DMS79 (cell line): ENCODE measurements around the gene MRFAP1L1.
"Not testable (repeated sequence)": the region's sequence is repeated elsewhere in the genome, so short reads cannot be mapped to it uniquely, and the experiment has no call there.

Experiments used
- DNase-seq: peaks from one replicate; lab custom pipeline; 2025; lab: John Stamatoyannopoulos, UW

The MRFAP1L1 gene

DNA sequence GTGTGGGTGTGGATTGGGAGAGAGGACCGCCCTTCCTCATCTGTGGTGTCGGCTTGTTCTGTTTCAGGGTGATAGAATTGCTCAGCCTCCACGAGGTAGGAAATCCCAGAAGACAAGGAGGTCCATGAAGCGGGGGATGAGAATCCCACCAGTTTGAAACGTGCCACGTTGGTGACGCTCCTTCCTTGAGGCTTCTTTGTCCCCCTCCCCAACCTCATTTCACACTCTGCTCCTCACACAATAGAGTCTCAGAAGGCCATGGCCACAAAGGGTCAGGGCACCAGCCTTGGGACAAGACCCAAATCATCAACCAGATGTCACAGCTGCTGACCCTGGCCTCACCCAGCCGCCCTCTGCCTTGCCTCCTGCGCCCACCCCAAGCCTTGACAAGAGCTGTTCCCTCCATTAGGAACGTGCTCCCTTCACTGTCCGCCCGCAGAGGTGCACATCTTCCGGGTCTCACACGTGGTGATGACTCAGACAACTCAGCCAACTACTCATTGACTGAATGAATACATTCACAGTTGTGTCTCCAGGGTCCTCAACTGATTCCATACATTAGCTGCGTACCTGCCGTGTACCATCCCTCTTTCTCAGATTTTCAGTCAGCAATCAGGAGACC is 24.6 kb upstream of the MRFAP1L1 start:
- no peak for DNase-seq

DNA sequence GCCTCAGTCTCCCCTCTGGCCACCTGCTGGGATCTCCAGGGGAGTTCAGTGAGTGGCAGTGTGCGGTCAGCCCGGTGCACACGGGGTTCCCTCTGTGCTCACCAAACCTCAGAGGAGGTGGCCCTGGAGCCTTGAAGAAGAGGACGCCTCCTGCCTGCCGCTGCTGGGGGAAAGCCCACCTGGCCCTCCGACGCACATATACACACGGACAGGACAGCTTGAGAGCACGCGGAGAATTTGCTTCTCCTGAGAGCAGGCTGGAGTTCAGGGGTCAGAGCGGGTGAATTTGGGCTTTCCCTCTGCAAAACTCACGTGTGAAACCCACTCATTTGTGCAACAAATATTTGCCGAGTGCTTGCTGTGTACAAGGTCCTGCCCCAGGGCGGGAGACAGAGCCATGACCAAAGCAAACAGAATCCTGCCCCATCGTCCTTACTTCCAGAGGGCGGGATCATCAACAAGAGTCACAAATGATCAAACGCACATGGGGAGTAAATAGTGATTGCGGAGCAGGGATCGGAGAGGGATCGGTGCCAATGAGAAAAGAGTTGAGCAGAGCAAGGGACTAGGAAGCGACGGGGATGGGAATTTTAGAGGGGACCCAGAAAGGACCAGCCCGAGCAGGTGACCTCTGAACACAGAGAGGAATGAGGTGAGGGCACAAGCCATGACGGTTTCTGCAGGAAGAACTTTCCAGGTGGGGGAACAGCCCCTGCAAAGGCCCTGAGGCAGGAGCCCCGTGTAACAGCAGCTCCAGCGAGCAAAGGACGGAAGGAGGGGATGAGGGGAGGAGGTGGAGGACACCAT is 23.9 kb upstream of the MRFAP1L1 start:
- DNase-seq = no peak

DNA sequence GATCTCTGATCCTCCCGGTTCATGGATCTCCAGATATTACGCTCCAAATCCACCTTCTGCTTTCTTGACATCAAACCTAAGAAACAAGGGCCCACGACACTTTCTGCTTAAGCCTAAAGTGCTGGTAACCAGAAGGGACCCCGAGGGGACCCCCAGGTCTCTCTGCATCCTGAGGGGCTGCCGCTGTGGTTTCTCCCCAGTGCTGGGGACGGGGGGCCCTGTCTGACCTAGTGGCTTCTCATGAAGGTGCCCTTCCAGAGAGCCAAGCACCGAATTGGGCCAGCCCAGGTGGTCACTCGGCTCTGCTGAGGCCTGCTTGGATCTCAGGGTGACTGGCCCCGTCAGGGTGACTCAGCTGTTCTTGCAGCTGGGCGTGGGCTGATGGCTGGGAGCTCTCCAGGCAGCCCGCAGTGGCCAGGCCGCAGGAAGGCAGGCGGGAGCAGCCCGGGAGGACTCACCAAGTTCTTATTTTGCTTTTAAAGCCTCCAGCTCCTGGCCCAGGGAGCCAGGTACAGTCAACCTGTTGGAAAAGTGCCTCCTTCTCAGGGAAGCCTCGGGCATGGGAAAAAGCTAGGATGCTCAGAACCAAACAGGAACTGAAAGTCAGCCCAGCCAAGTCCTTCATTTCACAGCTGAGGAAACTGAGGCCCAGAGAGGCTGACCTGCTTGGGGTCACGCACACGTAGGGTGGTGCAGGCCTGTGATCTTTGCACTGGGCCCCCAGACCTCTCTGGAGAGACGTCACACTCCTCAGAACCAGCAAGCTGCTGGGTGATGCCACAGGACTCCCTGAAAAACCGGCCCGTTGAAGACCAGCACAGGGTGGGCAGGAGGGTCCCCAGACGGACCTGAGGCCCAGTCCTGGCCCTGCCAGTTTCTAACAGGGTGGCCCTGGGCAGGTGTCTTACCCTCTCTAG is 23.0 kb upstream of the MRFAP1L1 start:
- DNase-seq = no peak

DNA sequence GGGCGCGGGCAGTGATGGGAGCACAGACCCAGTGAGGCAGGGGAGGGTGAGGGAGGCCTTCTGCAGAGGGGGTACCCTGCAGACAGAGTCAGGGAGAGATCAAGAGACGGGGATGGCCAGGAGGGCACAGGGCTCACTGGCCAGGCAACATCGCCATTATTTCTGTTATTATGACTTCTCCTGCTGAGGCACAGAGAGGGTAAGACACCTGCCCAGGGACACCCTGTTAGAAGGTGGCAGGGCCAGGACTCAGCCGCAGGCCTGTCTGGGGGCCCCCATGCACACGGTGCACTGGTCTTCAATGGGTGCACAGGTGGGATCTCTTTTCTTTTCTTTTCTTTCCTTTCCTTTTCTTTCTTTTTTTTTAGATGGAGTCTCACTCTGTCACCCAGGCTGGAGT is 22.1 kb upstream of the MRFAP1L1 start:
- DNase-seq = no peak

DNA sequence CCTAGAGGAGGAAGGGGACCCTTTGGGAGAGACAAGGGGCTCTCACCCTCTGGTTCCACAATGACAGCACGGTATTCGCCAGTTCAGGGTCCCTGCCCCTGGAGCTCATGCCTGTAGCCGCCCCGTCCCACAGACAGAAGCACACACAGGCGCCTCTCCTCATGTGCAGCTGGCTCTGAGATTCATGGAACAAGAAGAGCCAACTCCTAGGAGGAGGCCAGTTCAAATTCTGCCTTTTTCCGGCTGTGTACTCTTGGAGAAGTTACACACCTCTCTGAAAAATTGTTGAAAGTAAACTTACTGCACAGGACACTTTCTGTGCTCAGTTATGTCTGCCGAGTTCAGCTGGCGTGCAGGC is 21.6 kb upstream of the MRFAP1L1 start:
- no peak for DNase-seq

DNA sequence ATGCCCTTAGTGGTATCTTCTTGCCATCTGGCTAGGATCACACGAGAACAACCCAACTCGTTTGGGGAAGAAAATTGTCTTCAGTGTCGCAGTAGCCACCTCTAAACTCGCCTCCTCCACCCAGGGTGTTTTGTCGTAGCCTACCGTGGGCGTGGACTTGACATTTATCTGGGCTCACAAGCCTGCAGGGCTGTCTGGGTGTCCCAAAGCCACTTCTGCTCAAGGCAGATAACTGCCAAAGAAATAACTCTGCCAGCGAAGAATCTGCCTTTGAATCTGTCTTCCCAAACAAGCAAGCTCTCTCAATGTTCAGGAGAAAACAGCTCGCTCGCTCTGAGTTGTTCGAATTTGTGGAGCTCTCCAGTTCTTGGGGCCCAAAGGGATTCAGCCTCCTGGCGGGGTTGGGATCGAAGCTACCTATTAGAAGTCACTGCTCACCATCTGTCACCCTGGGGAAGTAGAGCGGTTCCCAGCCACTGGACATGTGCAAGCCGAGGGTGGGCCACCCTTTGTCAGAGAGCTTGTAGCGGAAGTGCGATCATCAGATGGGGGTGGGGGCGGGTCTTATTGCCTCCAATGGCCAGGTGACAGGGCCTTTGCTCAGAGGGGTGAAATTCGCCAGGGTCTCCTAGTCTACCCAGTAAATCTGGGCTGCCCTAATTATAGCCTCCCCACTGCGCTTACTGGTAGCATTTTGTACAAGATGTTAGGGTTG is 21.1 kb upstream of the MRFAP1L1 start:
- no peak for DNase-seq

DNA sequence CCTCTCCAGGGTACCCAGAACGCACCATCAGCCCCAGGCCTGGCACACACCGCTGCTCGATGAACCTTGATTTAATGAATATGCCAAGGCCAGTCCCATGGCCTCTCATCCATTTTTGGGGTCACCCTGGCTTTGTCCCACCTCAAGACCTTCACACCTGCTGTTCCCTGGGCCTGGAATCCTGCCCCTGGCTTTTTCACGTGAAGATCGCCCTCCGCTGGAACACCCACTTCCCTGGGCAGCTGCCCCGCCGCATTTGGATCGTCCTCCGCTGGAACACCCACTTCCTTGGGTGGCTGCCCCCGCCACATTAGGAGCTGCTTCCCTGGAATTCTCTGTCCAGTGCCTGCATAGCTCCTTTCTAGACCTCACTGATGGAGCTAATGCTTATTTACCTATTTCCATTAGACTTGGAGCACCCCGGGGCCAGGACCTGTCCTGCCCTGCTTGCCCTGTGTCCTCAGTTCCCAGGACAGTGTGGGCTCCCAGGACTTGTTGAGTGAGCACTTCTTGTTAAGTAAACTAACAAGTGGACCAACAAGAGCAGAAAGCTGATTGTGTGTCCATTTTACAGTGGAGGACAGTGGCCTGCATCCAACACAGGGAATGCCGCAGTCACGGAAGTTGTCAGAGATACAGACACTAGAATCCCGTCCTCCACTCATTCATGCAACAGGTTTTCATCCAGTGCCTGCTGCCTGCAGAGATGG is 18.8 kb upstream of the MRFAP1L1 start:
- DNase-seq = no peak

DNA sequence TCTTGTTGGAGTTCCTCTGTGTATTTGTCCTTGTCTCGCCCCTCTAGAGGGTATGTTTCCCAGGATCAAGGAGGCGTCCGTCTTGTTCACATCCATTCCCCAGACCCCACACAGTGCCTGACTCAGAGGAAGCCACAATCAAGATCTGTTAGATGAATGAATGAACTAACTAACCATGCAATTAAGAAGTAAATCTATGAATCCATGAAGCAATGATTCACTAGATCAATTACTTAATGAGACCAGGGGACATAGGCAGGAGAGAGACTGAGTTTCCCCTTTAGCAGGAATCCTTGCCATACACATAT is 18.2 kb upstream of the MRFAP1L1 start:
- DNase-seq = no peak

DNA sequence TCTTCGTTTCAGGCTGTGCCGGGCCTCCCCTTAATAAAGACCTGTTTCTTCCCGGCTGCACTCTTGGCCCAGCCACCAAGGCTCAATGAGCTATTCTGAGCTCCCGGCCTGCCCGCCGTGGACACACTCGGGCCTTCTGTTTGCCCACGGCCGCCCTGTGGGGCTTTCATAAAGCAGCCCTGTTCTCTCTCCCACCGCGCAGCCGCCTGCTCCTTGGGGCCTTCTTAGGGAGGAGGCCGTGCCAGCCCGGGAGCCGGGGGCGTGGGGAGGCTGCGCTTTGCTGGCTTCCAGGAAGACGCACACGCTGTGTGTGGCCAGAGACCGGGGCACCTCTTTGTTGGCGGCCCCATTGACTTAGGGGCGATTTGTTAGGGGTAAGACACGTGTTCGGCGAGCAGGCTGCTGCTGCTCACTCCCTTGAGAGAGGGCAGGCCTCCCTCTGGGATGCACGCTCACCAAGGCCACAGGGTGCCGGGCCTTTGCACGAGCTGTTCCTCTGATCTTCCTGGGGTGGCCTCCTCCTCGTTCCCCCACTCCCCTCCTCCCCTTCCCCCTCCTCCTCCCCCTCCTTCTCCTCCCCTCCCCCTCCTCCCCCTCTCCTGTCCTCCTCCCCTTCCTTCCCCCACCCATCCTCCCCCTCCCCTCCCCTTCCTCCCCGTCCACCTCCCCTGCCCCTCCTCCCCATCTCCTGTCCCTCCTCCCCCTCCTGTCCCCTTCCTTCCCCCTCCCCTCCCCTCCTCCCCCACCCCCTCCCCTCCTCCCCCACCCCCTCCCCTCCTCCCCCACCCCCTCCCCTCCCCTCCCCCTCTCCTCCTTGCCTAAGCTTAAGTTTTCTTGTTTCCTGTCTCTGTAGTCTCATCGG is 17.6 kb upstream of the MRFAP1L1 start:
- DNase-seq = no peak

DNA sequence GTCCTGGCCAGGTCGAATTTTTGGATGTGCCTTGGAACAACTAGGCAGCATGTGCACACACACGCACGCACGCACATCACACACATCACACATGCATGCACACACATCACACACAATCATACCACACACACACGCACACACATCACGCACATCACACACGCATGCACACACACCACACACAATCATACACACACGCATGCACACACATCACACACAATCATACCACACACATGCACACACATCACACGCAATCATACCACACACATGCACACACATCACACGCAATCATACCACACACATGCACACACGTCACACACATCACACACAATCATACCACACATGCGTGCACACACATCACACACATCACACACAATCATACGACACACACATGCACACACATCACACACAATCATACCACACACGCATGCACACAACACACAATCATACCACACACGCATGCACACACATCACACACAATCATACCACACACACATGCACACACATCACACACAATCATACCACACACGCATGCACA is 15.8 kb upstream of the MRFAP1L1 start:
- not testable (repeated sequence) for DNase-seq

DNA sequence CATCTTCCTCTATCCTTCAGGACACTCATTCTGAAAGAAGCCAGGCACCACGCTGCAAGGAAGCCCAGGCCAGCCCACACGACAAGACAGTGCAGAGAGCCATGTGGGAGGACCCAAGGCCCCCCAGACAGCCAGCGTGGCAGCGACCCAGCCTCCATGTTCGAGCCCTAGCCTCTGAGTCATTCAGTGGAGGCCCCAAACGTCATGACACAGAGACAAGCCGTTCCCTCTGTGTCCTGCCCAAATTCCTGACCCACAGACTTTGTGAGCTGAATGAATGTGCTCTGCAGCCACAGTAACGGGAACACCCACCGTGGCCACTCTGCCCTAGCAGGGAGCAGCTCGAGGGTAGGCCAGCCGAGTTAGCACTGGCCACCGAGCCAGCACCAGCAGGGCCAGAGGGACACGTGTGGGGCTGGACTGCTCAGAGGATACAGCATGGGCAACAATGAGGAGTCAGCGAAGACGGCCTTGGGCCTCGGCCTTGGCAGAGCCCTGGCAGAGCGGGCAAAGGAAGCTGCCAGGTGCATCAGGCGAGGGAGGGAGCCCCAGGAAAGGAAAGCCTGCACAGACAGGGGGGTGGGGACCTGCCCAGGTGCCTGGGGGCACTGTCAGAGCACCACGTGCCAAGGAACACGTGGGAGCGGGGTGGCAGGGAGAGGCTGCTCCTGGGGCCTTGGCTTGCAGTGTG is 14.9 kb upstream of the MRFAP1L1 start:
- DNase-seq = no peak

DNA sequence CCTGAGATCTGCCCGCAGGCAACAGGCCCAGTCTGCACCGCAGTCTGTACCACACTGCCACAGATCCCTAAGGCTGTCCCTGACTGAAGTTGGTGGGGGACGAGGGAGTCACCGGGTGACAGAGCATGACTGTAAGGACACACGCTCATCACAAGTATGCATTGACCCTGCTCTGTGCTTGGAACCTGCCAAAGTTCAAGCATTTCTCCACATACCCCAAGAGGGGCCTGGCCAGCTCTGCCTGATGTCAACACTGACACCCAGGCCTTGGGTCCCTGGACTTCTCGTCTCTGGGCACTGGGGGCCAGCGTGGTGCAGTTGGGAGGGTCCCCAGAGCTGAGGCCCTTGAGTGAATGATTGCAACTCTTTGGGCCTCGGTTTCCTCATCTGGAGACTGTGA is 14.2 kb upstream of the MRFAP1L1 start:
- DNase-seq = no peak

DNA sequence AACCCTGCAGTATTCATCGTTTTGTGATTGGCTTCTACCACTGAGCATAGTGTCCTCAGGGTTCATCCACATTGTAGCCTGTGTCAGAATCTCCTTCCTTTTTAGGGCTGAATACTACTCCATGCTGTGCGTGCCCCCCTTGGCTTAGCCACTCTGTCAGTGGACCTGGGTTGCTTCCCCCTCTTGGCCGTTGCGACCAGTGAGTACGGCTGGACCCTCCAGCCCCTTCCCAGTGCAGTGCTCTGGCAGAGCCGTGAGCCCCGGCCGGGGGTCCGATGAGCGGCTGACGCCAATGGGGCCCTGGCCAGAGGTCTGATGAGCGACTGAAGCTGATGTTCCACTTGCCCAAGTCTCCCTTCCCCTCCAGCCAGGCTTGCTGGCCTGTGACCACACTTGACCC is 13.2 kb upstream of the MRFAP1L1 start:
- no peak for DNase-seq

DNA sequence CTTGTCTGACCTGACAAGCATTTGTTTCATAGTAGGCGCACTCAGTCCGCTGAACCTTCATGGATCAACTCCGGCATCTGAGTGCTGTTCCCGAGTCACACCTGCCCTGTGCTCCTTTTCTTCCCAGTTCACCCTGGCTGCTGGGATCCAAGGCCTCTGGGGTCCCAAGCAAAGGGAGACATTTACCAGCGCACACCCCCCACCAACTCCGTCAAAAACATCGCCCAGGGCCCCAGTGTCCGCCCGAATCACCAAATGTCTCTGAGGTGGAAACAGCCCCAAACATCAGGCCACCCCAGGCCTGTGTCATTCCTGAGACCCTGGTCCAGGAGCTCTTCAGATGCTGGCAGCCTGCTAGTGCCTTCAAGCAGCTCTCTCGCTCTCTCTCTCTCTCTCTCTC is 11.5 kb upstream of the MRFAP1L1 start:
- no peak for DNase-seq

DNA sequence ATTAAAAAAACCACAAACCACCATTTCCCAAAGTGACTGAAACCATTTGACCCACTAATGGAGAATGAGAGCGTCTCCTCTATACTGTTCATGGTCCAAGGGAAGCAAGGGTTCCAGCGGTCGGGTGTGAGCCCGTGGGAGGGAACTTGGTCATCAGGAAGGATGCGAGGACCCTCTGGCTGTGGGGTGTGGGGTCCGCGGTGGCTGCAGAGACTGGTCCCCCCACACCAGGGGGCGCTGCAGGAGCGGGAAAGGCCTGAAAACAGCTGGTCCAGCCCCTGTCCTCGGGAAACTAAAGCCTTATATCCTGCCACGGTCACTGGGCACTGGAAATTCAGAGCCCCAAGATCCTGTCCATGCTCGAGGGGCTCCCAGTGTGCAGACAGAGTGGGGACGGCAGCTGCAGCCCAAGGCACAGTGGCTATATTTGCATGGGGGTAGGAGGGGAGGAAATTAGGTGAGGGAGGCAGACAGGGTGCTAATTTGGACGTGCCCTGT is 10.6 kb upstream of the MRFAP1L1 start:
- DNase-seq = no peak

DNA sequence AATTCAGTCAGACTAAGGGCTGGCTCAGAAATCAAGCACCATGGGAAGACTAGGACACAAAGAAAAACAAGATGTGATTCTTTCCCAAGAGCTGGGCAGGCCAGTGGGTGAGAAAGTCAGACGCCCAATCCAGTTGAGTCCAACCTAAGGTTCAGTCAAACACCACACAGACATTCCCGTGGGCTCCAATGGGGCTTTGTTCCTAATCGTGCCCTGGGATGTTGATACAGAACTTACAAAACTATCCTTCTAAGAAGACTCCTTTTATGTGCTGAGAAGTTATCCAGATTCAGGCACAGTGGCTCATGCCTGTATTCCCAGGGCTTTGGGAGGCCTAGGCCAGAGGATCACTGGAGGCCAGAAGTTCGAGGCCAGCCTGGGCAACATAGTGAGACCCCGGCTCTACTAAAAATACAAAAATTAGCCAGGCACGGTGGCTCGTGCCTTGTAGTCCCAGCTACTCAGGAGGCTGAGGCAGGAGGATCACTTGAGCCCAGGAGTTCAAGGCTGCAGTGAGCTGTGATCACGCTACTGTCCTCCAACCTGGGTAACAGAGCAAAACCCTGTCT is 10.0 kb upstream of the MRFAP1L1 start:
- no peak for DNase-seq

DNA sequence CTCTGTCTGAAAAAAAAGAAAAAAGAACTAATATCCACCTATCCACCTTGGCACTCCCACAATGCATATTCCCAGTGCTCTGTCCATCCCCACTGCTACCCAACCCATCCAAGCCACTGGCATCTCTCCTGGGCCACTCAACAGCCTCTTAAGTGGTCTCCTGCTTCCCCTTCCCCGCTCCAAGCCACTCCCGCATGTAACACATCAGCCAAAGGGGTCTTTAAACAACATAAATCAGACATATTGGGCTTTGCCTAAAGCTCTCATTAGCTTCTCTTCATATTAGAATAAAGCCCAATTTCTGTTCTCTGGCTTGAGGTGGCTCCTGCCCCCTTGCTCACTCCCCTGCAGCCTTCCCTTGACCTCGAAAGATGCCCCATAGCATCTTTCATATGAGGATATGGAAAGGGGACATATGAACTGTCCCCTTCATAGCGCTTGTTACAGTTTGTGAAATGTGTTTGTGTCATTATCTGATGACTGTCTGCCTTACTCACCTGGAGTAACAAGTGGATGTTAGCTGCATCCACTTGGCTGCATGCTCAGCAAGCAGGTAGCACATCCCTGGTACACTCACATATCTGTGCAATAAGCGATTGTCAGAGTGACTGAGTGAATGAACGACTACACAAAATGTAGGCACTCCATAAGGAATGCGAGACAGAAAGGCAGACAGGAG is 9.4 kb upstream of the MRFAP1L1 start:
- no peak for DNase-seq

DNA sequence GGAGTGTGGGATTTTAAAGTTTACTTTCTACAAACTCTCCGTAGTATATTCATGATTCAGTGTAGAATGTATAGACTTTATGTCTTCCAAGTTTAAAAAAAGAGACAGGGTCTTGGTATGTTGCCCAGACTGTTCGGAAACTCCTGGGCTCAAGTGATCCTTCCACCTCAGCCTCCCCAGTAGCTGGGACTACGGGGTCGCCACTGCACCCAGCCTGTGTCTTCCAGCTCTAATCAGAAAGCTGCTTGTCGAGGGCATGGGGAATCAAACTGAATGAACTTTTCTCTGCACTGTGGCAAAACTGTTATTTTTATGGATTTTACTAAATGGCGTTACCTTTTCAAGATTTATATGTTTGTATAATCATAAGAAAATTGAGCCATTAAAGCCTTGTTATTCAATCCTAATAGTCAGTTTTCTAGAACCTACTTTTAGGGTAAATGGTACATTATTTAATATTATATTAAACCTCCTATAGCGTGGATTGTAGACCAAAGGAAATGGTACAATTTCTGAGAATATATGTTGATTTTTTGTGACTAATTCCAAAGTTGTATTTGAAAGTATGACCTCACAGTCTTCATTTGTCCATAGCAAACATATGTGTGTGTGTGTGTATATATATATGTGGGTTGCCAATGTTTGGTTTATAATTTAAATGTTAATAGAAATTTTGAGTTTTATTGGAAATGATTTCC is 7.4 kb upstream of the MRFAP1L1 start:
- no peak for DNase-seq
